ENCODE data around the gene SLC5A1. TPM values are rescaled to one million over a fixed set of nuclear protein-coding genes. Genes with fewer than 3 reads are reported as not detected.
"Not testable (repeated sequence)": the region's sequence is repeated elsewhere in the genome, so short reads cannot be mapped to it uniquely, and the experiment has no call there.

SLC5A1 gene
- polyA plus RNA-seq, 3 donors: 0.45 to 0.92 (median 0.54) TPM

DNA sequence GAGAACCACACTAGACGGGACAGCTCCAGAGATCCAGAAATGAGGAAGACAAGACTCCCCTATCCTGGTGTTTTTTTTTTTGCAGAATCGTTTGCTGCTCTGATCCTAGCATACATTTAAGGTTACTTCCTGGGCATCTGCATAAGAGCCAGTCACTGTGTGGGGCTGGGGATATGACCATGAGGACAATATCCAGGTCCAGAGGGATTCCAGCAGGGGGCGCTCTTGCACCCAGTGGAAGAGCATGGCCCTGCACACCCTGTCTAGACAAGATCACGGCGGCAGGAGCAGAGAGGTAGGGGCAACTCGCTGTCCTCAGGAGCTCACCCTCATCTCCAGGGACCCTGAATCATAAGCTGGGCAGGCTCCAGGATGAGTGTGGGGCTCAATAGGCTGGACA lies 97.6 kb downstream of the SLC5A1 start:
- DNase-seq (ENCODE audit: low read depth in 3 of 3, low spot score in 2 of 3): not testable (repeated sequence)

GRCh38 chr22:32142600-32142999 lies 99.5 kb downstream of the SLC5A1 start:
- no peak for DNase-seq (ENCODE audit: low read depth in 3 of 3, low spot score in 2 of 3)

- no peak for DNase-seq (ENCODE audit: low read depth in 3 of 3, low spot score in 2 of 3)
Observed at GRCh38 chr22:32144496-32145274, 101.6 kb downstream of the SLC5A1 start.

- DNase-seq (ENCODE audit: low read depth in 3 of 3, low spot score in 2 of 3): not testable (repeated sequence)
Observed at GRCh38 chr22:32147128-32147527, 104.1 kb downstream of the SLC5A1 start.

GRCh38 chr22:32148372-32148771 lies 105.3 kb downstream of the SLC5A1 start:
- not testable (repeated sequence) for DNase-seq (ENCODE audit: low read depth in 3 of 3, low spot score in 2 of 3)

- not testable (repeated sequence) for DNase-seq (ENCODE audit: low read depth in 3 of 3, low spot score in 2 of 3)
Observed at GRCh38 chr22:32150647-32151046, 107.6 kb downstream of the SLC5A1 start.

DNA sequence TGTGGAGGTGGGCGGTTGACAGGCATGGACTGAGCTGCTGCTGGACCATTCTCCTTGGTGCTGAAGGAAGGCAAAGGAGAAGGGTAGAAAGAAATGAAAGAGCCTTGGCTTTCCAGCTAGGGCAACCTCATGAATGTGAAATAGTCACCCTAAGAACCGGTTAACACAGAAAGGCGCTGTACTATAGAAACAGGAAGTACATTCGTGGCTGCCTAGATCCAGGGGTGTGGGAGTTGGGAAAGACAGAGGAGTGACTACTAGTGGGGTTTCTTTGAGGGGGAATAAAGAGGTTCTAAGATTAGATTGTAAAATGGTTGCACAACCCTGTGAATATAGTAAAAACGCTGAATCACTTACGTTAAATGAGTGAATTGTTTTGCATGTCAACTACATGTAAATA lies 108.6 kb downstream of the SLC5A1 start:
- DNase-seq (ENCODE audit: low read depth in 3 of 3, low spot score in 2 of 3): not testable (repeated sequence)

DNA sequence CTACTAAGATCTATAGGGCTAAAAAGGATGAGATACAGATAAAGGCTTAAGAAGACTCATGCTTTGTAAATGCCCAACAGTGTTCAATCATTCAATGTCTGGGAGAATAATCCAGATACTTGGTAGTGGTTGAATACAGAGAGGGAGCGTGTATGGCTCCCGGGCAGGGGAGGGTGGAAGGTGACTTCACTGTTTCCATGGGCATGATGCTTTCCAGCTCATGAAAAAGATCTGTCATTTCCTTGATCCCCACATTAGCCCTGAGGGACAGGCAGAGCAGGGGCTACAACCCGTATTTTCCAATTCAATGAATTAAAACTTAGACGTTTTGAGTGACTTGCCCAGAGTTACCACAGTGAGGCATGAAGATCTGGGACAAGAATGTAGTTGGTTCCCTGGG lies 111.7 kb downstream of the SLC5A1 start:
- DNase-seq (ENCODE audit: low read depth in 3 of 3, low spot score in 2 of 3): not testable (repeated sequence)

DNA sequence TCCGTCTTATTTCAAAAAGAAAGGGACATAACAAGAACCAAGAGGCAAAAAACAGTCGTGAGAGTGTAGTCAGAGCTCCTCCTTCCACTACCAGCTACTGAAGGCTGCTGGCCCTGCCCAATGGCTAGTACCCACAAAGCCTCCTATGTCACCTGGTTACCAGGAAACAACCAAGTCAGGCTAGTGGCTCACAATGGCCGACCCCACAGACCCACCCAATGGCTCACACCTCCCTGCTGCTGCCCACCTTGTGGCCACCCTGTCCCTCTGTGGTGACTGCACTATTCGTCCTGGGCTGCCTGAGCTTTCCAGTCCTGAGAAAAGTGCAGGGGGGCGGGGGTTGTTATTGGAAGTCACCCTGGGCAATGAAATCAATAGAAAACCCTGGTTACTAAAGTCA lies 114.6 kb downstream of the SLC5A1 start:
- not testable (repeated sequence) for DNase-seq (ENCODE audit: low read depth in 3 of 3, low spot score in 2 of 3)

DNA sequence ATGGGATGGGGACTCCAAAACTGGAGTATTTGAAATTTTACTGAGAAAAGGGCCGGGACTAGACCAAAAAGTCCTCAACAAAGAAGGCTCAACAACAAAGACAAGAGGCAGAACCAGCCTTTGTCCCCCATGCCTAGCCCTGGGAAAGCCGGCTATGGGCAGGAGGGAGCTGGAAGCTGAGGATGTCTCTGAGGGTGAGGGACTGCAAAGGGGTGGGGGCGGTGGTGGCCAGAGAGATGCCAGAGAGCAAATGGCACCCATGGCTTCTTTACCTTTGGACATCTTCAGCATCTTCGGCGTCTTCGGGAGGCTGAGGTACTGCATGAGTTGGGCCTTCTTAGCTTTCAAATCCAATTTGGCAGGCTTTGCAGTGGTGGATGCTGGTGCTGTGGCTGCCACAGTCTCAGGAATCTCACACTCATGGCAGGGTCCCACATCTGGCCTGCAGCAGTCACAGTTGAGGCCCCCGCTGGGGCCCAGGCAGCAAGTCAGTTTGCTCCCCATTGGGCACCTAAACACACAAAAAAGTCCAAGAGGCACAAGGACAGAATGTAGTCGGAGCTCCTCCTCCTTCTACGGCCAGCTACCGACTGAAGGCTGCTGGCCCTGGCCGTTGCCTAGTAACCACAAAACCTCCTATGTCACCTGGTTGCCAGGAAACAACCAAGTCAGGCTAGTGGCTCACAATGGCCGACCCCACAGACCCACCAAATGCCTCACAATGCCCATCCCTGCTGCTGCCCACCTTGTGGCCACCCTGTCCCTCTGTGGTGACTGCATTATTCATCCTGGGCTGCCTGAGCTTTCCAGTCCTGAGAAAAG lies 115.9 kb downstream of the SLC5A1 start, which contains the start of gene C22orf42:
Gene C22orf42, minus strand, starts transcription at position 592 of the 822 bp plus-strand sequence. Its CDS starts 88 bp downstream, at position 504.
- no peak for DNase-seq (ENCODE audit: low read depth in 3 of 3, low spot score in 2 of 3)

- DNase-seq (ENCODE audit: low read depth in 3 of 3, low spot score in 2 of 3): not testable (repeated sequence)
Observed at GRCh38 chr22:32160411-32160810, 117.3 kb downstream of the SLC5A1 start.

Other genes starting within 250 kb of the SLC5A1 start
- 100 to 1,000 TPM; 137 to 148 (median 143) TPM for gene YWHAH, start 98.7 kb upstream of the SLC5A1 start, polyA plus RNA-seq (ENCODE audit: insufficient read length in 3 of 3)
- not detected for gene C22orf42, start 116.0 kb downstream of the SLC5A1 start, polyA plus RNA-seq (ENCODE audit: insufficient read length in 3 of 3)
- gene RFPL2, start 161.8 kb downstream of the SLC5A1 start, polyA plus RNA-seq (ENCODE audit: insufficient read length in 3 of 3): under 1 TPM; 0.25 to 0.58 (median 0.35) TPM
- gene SLC5A4, start 212.1 kb downstream of the SLC5A1 start, polyA plus RNA-seq (ENCODE audit: insufficient read length in 3 of 3): 1 to 10 TPM in 2 of 3 donors, under 1 TPM in 1; 0.64 to 1.5 (median 1.0) TPM

All from right renal cortex interstitium (tissue), 3 donors.